Posterior vena cava (tissue), 2 donors: Measurements from ENCODE around the gene EFCAB8. TPM values are rescaled to one million over a fixed set of nuclear protein-coding genes. Genes with fewer than 3 reads are reported as not detected.
"Not testable (repeated sequence)": the region's sequence is repeated elsewhere in the genome, so short reads cannot be mapped to it uniquely, and the experiment has no call there.

ENCODE experiments used
- DNase-seq: peaks from one replicate; pipeline ENCODE4 v3.0.0-alpha.2; 2020; ENCODE audit warnings: low spot score
- intact Hi-C, 2 donors: fragments of 100-400 bp; cut with DNase I; formaldehyde crosslinking; loops; one replicate each; pipeline versions ENCODE4 v1.14.1 to v1.14.2; 2022 to 2023
- total RNA-seq, 2 donors: library from RNA; stranded (reverse); fragmentation: NEBNext Ultra II Directional; extraction: Animal tissue kit (Norgen Biotek cat#: 25700); gene quantifications; one replicate each; pipeline ENCODE4 v1.2.1, GENCODE V29; 2021
- donor health status: DM: yes; HTN: yes; CAD: no.
- donor health status: DM: yes; HTN: yes; CAD: no.

The EFCAB8 gene
- total RNA-seq, 2 donors from 2014 or later, result 0.28 to 0.81 TPM

- intact Hi-C loops, result loop anchor here in 1 of 2 donors (10.0 kb wide), 1 partner anchor 390 kb away; no protein-coding TSS in a partner anchor
- not testable (repeated sequence) for DNase-seq
Measured at GRCh38 chr20:32904678-32905077, 46.0 kb downstream of the EFCAB8 start.

GRCh38 chr20:32906200-32906599 lies 47.5 kb downstream of the EFCAB8 start:
- DNase-seq, result no peak
- intact Hi-C loops, result loop anchor here in 1 of 2 donors (10.0 kb wide), 1 partner anchor 389 kb away; no protein-coding TSS in a partner anchor

GRCh38 chr20:32906871-32907495 lies 48.3 kb downstream of the EFCAB8 start:
- intact Hi-C loops, result loop anchor here in 1 of 2 donors (10.0 kb wide), 1 partner anchor 388 kb away; no protein-coding TSS in a partner anchor
- DNase-seq, result no peak

GRCh38 chr20:32907886-32908285 lies 49.2 kb downstream of the EFCAB8 start:
- intact Hi-C loops, result loop anchor here in 1 of 2 donors (10.0 kb wide), 1 partner anchor 387 kb away; no protein-coding TSS in a partner anchor
- no peak for DNase-seq

- peak; percentile 67 for DNase-seq
- intact Hi-C loops, result loop anchor here in 1 of 2 donors (10.0 kb wide), 1 partner anchor 386 kb away; no protein-coding TSS in a partner anchor
Measured at GRCh38 chr20:32908334-32909292, 49.9 kb downstream of the EFCAB8 start.

- intact Hi-C loops, result loop anchor here in 1 of 2 donors (10.0 kb wide), 1 partner anchor 385 kb away; no protein-coding TSS in a partner anchor
- DNase-seq, result peak; percentile 59
Measured at GRCh38 chr20:32909451-32909850, 50.7 kb downstream of the EFCAB8 start.

- DNase-seq, result peak; percentile 51
- intact Hi-C loops, result loop anchor here in 1 of 2 donors (10.0 kb wide), 1 partner anchor 385 kb away; no protein-coding TSS in a partner anchor
Measured at GRCh38 chr20:32909896-32910571, 51.3 kb downstream of the EFCAB8 start.

GRCh38 chr20:32911355-32911754 lies 52.6 kb downstream of the EFCAB8 start:
- intact Hi-C loops, result no loop called here
- DNase-seq, result peak; percentile 58

GRCh38 chr20:32912688-32913087 lies 54.0 kb downstream of the EFCAB8 start:
- no peak for DNase-seq
- intact Hi-C loops, result no loop called here

- DNase-seq, result peak; percentile 60
Measured at GRCh38 chr20:32914031-32914430, 55.3 kb downstream of the EFCAB8 start.

GRCh38 chr20:32917191-32917950 lies 58.6 kb downstream of the EFCAB8 start:
- peak; percentile 51 for DNase-seq
- intact Hi-C loops, result no loop called here

More at GRCh38 chr20:32914031-32914430, 55.3 kb downstream of the EFCAB8 start:
- intact Hi-C loops, result no loop called here

GRCh38 chr20:32918296-32918695 lies 59.6 kb downstream of the EFCAB8 start:
- DNase-seq, result peak; percentile 58
- intact Hi-C loops, result no loop called here

GRCh38 chr20:32918751-32919150 lies 60.0 kb downstream of the EFCAB8 start:
- peak; percentile 9 for DNase-seq
- intact Hi-C loops, result no loop called here

- DNase-seq, result peak; percentile 53
- intact Hi-C loops, result no loop called here
Measured at GRCh38 chr20:32920066-32920465, 61.3 kb downstream of the EFCAB8 start.

- intact Hi-C loops, result no loop called here
- no peak for DNase-seq
Measured at GRCh38 chr20:32920530-32921298, 62.0 kb downstream of the EFCAB8 start.

- intact Hi-C loops, result no loop called here
- no peak for DNase-seq
Measured at GRCh38 chr20:32922466-32922865, 63.7 kb downstream of the EFCAB8 start.

- intact Hi-C loops, result no loop called here
- no peak for DNase-seq
Measured at GRCh38 chr20:32924781-32925180, 66.1 kb downstream of the EFCAB8 start.
